ENCODE data around the gene PXYLP1.

- TF ChIP-seq EZH2 (IDR thresholded peaks at IDR 0.05) (no peak), CTCF (IDR thresholded peaks at IDR 0.05) (no peak), EZH2phosphoT487 (IDR thresholded peaks at IDR 0.05) (no peak)
These were observed 56.8 kb downstream of the PXYLP1 start for GRCh38 chr3:141288336-141288990.
